Left lung (tissue), 10 donors: ENCODE data around the gene MMD2. TPM values are rescaled to one million over a fixed set of nuclear protein-coding genes. Genes with fewer than 3 reads are reported as not detected.

Experiments used
- ATAC-seq: fragments of 200-7000 bp; cut with Tn5 transposase; one replicate; pipeline ENCODE4 v1.9.1; 2020; ENCODE audit warnings: moderate library complexity
- DNase-seq, 4 donors: peaks; one replicate each; pipeline ENCODE4 v3.0.0-alpha.2; 2013 to 2020
- H3K27ac ChIP-seq, 2 donors: fragments of 200-600 bp; sonication (generic) in 1 of 2; one replicate each; pipeline versions ENCODE4 v1.5.0 to v1.8.0; 2020 to 2021
- H3K27me3 ChIP-seq, 2 donors: fragments of 200-600 bp; sonication (generic) in 1 of 2; one replicate each; pipeline versions ENCODE4 v1.5.0 to v1.8.0; 2020 to 2021
- H3K36me3 ChIP-seq, 2 donors: fragments of 200-600 bp; sonication (generic) in 1 of 2; one replicate each; pipeline versions ENCODE4 v1.5.0 to v1.8.0; 2020 to 2021
- H3K4me1 ChIP-seq, 2 donors: fragments of 200-600 bp; one replicate each; pipeline ENCODE4 v1.8.0; 2021
- H3K4me3 ChIP-seq, 2 donors: fragments of 200-600 bp; sonication (generic) in 1 of 2; one replicate each; pipeline versions ENCODE4 v1.5.0 to v1.8.0; 2020 to 2021; ENCODE audit warnings: mild to moderate bottlenecking in 1 of 2
- H3K9me3 ChIP-seq, 2 donors: fragments of 200-600 bp; sonication (generic) in 1 of 2; one replicate each; pipeline versions ENCODE4 v1.5.0 to v1.8.0; 2020 to 2021
- CTCF ChIP-seq, 2 donors: fragments of 200-600 bp; sonication (generic) in 1 of 2; IDR thresholded peaks; one replicate each; pipeline versions ENCODE4 v1.5.0 to v1.8.0; 2021; ENCODE audit warnings: antibody characterized with exemption in 2 of 2
- intact Hi-C, 2 donors: fragments of 100-400 bp; cut with DNase I; formaldehyde crosslinking; loops; one replicate each; pipeline versions ENCODE4 v1.11.2 to v1.14.2; 2022
- polyA plus RNA-seq, 6 donors: library from polyadenylated mRNA; unstranded; fragments of 120-200 nt; gene quantifications; one replicate each; pipeline ENCODE4 v1.2.1, GENCODE V29; 2013; ENCODE audit not compliant: insufficient read length in 6 of 6
- total RNA-seq, 2 donors: library from RNA; stranded (reverse); fragmentation: NEBNext Ultra II Directional; extraction: Animal tissue kit (Norgen Biotek cat#: 25700); gene quantifications; one replicate each; pipeline ENCODE4 v1.2.1, GENCODE V29; 2021
- donor health status: DM: no; HTN: yes; CAD: no.
- donor health status: DM: no; HTN: no; CAD: no.

MMD2 gene
- total and polyA plus RNA-seq, 8 donors, result 0.06 to 0.17 TPM; not detected in 6

- DNase-seq (no peak), ATAC-seq (no peak)
- H3K9me3 ChIP-seq, result no peaks in the 10 kb centered on the region
- no peaks in the 10 kb centered on the region for H3K27me3 ChIP-seq
- intact Hi-C loops, result loop anchor here in 1 of 2 donors (10.0 kb wide), 1 partner anchor 85 kb away; no protein-coding TSS in a partner anchor
- TF ChIP-seq CTCF (IDR thresholded peaks at IDR 0.05), result no peak
- H3K4me1 ChIP-seq, result no peaks in the 10 kb centered on the region
- H3K36me3 ChIP-seq, result peaks cover 3 to 54% of the 10 kb centered on the region in 2 donors
- H3K27ac ChIP-seq, result no peak overlapping the region
- no peak overlapping the region for H3K4me3 ChIP-seq
Measured at GRCh38 chr7:4999369-4999950, 40.5 kb upstream of the MMD2 start.

DNA sequence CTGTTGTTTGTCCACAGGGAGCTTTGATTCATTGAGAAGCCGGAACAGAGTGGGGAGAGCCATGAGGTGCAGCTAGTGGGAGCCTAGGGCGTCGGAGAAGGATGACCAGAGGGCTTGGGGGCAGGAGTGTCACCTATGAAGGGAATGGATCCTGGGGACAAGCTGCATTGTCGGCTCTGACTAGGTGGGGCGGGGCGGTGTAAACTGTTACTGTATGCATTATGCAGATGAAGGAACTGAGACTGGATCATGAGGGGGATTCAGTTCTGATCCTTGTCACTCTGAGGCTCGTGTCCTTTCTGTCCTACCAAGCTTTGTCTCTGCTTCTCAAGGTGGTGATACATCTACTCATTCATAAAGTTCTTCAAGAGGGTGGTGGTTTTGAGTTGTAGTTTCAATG is 39.9 kb upstream of the MMD2 start:
- Histone ChIP-seq H3K27ac (no peak overlapping the region), H3K4me3 (no peak overlapping the region), H3K36me3 (peaks cover 3 to 59% of the 10 kb centered on the region in 2 donors), H3K27me3 (no peaks in the 10 kb centered on the region), H3K9me3 (no peaks in the 10 kb centered on the region), H3K4me1 (no peaks in the 10 kb centered on the region)
- DNase-seq (no peak), ATAC-seq (no peak)
- TF ChIP-seq CTCF (IDR thresholded peaks at IDR 0.05), result no peak
- intact Hi-C loops, result loop anchor here in 1 of 2 donors (10.0 kb wide), 1 partner anchor 86 kb away; no protein-coding TSS in a partner anchor

DNA sequence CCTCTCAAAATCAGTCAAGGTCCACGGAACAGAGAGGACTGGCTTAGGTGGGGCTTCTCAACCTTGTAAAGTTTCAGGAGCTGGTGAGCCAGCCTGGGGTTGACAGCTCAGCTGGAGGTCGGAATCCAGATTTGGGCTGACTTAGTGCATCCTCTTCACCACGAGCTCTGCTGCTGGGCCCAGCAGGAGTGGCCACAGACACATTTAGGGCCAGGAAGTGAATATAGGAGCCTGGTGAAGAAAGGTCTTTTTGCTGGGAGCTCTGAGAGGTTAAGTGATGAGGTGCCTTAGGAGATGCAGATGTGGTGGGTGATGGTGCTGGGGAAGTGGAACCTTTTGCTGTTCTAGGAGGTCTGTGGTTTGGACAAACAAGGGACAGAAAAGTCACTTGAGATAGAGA is 39.3 kb upstream of the MMD2 start:
- no peak for ATAC-seq
- Histone ChIP-seq H3K4me1 (no peaks in the 10 kb centered on the region), H3K36me3 (peaks cover 3 to 66% of the 10 kb centered on the region in 2 donors), H3K4me3 (no peak overlapping the region), H3K27ac (no peak overlapping the region), H3K9me3 (no peaks in the 10 kb centered on the region), H3K27me3 (no peaks in the 10 kb centered on the region)
- intact Hi-C loops, result loop anchor here in 1 of 2 donors (10.0 kb wide), 1 partner anchor 87 kb away; no protein-coding TSS in a partner anchor
- no peak for DNase-seq
- no peak for TF ChIP-seq CTCF (IDR thresholded peaks at IDR 0.05)

DNA sequence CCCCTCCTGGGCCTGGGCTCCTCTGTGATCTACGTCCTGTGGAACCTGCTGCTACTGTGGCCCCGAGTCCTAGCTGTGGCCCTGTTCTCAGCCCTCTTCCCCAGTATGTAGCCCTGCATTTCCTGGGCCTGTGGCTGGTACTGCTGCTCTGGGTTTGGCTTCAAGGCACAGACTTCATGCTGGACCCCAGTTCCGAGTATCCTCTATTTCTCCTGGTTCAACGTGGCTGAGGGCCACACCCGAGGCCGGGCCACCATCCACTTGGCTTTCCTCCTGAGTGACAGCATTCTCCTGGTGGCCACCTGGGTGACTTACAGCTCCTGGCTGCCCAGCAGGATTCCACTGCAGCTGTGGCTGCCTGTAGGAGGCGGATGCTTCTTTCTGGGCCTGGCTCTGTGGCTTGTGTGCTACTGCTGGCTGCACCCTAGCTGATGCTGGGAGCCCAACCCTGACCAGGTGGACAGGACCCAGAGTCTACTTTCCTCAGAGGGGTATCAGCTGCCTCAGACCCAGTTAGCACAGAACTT is 37.8 kb upstream of the MMD2 start:
- H3K27me3 ChIP-seq, result no peaks in the 10 kb centered on the region
- no peaks in the 10 kb centered on the region for H3K9me3 ChIP-seq
- ATAC-seq (no peak), DNase-seq (no peak)
- TF ChIP-seq CTCF (IDR thresholded peaks at IDR 0.05), result no peak
- no peak overlapping the region for H3K4me3 ChIP-seq
- intact Hi-C loops, result loop anchor here in 1 of 2 donors (10.0 kb wide), 1 partner anchor 88 kb away; no protein-coding TSS in a partner anchor
- peaks cover 3 to 73% of the 10 kb centered on the region in 2 donors for H3K36me3 ChIP-seq
- no peak overlapping the region for H3K27ac ChIP-seq
- H3K4me1 ChIP-seq, result no peaks in the 10 kb centered on the region

DNA sequence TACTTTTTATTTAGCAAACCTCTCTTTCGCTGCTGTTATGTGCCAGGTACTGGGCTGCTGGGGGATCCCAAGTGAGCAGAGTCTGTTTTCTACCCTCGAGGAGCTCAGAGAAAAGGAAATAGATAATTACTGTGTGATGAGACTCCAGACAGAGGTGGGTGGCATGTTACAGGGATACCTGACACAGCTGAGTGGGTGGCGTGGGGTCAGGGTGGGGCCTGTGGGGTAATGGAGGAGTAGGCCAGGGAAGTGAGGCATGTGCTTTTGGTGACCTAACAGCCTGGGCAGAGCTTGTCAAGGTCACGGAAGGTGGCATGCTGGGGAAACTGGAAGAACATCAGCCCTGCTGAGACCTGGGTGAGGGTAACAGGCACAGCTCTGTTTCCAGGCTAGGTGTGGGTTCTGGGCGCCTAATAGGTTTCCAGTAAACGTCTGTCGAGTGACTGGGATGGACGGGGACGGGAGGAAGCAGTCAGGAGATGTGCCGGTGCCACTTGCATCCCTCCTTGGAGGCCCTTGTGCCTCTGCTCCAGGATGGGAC is 36.5 kb upstream of the MMD2 start:
- no peak overlapping the region for H3K4me3 ChIP-seq
- DNase-seq (no peak), ATAC-seq (no peak)
- no peak for TF ChIP-seq CTCF (IDR thresholded peaks at IDR 0.05)
- intact Hi-C loops, result loop anchor here in 1 of 2 donors (10.0 kb wide), 1 partner anchor 89 kb away; no protein-coding TSS in a partner anchor
- H3K27me3 ChIP-seq, result no peaks in the 10 kb centered on the region
- H3K36me3 ChIP-seq, result peaks cover 3 to 85% of the 10 kb centered on the region in 2 donors
- no peaks in the 10 kb centered on the region for H3K4me1 ChIP-seq
- H3K9me3 ChIP-seq, result no peaks in the 10 kb centered on the region
- no peak overlapping the region for H3K27ac ChIP-seq
